ENCODE results near the gene GPC5.

GRCh38 chr13:92224825-92225224 is 826.4 kb downstream of the GPC5 start:
- TF ChIP-seq CTCF (conservative IDR thresholded peaks at IDR 0.05; ENCODE audit: low read depth, low read length): no peak
- TF ChIP-seq EZH2 (IDR thresholded peaks at IDR 0.05; ENCODE audit: borderline replicate concordance, low read depth, low read length, poor library complexity, severe bottlenecking): no peak

Measured in A673 (cell line).